SU-DHL-6 (cell line): ENCODE data around the gene ZNF792.

Experiments
- H2AFZ ChIP-seq: fragments of 200-600 bp; sonication (generic); 2 replicates; pipeline ENCODE4 v1.6.1; 2014; ENCODE audit warnings: low read depth, mild to moderate bottlenecking, moderate library complexity, mixed read lengths, antibody characterized with exemption, low read length; ENCODE audit not compliant: severe bottlenecking
- H3F3A ChIP-seq: fragments of 200-600 bp; shearing (Covaris generic); 2 replicates; pipeline ENCODE4 v1.6.0; 2016; ENCODE audit warnings: antibody characterized with exemption, mild to moderate bottlenecking; ENCODE audit not compliant: insufficient read depth
- H3K27ac ChIP-seq: fragments of 200-600 bp; sonication (generic); 2 replicates; pipeline ENCODE4 v1.5.1; 2016; ENCODE audit warnings: low read depth, mild to moderate bottlenecking, low read length, moderate library complexity, mixed read lengths
- H3K27me3 ChIP-seq: fragments of 200-600 bp; sonication (generic), shearing (Covaris generic); 2 replicates; pipeline ENCODE4 v1.6.0; 2014; ENCODE audit warnings: mild to moderate bottlenecking, low read length
- H3K36me3 ChIP-seq: fragments of 200-600 bp; sonication (generic); 2 replicates; pipeline ENCODE4 v1.6.1; 2014; ENCODE audit warnings: mild to moderate bottlenecking, low read length, mixed read lengths
- H3K4me2 ChIP-seq: fragments of 300-600, 200-600 bp; shearing (Covaris generic), sonication (generic); 2 replicates; pipeline ENCODE4 v1.6.0; 2014; ENCODE audit warnings: low read length, low read depth, mild to moderate bottlenecking; ENCODE audit not compliant: poor library complexity, severe bottlenecking
- H3K4me3 ChIP-seq: fragments of 200-600 bp; sonication (generic); 2 replicates; pipeline ENCODE4 v1.5.1; 2014; ENCODE audit warnings: antibody characterized with exemption, low read length, mild to moderate bottlenecking, mixed read lengths; ENCODE audit not compliant: insufficient read depth, poor library complexity, severe bottlenecking
- H3K79me2 ChIP-seq: fragments of 200-600 bp; sonication (generic); 2 replicates; pipeline ENCODE4 v1.6.1; 2014; ENCODE audit warnings: mild to moderate bottlenecking, low read length, moderate library complexity; ENCODE audit not compliant: insufficient read depth
- H3K9ac ChIP-seq: fragments of 200-600 bp; sonication (generic); 2 replicates; pipeline ENCODE4 v1.7.0; 2014; ENCODE audit warnings: mild to moderate bottlenecking, low read length
- H3K9me2 ChIP-seq: fragments of 200-600 bp; sonication (generic); replicated peaks from 2 replicates; pipeline ENCODE4 v1.6.1; 2014; ENCODE audit warnings: low read length; ENCODE audit not compliant: insufficient read depth
- H3K9me3 ChIP-seq: fragments of 200-600 bp; sonication (generic); 2 replicates; pipeline ENCODE4 v1.6.1; 2014; ENCODE audit warnings: low read length, mixed read lengths; ENCODE audit not compliant: insufficient read depth
- H4K20me1 ChIP-seq: fragments of 200-600 bp; sonication (generic); 2 replicates; pipeline ENCODE4 v1.6.1; 2014; ENCODE audit warnings: low read depth, mild to moderate bottlenecking, antibody characterized with exemption, low read length, moderate library complexity, mixed read lengths
- EZH2phosphoT487 ChIP-seq: fragments of 200-600 bp; sonication (generic), shearing (Covaris generic); conservative IDR thresholded peaks from 2 replicates; pipeline ENCODE4 v1.6.1; 2018; ENCODE audit warnings: mild to moderate bottlenecking, antibody characterized with exemption, low read length, moderate library complexity, mixed read lengths
- TF ChIP-seq, protein P1 (sequence below): fragments of 200-600 bp; sonication (generic); IDR thresholded peaks from one replicate; pipeline ENCODE4 v1.5.1; 2017; ENCODE audit warnings: antibody characterized with exemption, mild to moderate bottlenecking, low read length, moderate library complexity; ENCODE audit not compliant: insufficient read depth, poor library complexity, severe bottlenecking

The ZNF792 gene

DNA sequence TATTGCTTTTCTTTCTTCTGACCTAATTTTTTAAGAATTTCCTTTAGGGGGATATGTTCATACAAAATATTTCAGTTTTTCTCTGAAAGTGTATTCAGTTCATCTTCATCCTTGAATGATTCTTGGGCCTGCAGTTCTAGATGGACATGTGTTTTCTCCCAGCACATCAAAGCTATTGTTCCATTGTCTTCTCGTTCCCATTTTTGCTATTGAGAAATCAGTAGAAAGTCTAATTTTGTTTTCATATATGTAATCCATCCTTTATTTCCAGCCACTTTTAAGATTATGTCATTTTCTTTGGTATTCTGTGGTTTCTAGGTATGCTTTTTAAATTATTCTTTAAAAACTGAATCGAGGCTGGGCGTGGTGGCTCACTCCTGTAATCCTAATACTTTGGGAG lies 20.3 kb upstream of the ZNF792 start:
- no peaks in the 10 kb centered on the region for H3K27me3 ChIP-seq
- TF ChIP-seq EZH2phosphoT487, result no peak
- TF ChIP-seq, protein P1, sequence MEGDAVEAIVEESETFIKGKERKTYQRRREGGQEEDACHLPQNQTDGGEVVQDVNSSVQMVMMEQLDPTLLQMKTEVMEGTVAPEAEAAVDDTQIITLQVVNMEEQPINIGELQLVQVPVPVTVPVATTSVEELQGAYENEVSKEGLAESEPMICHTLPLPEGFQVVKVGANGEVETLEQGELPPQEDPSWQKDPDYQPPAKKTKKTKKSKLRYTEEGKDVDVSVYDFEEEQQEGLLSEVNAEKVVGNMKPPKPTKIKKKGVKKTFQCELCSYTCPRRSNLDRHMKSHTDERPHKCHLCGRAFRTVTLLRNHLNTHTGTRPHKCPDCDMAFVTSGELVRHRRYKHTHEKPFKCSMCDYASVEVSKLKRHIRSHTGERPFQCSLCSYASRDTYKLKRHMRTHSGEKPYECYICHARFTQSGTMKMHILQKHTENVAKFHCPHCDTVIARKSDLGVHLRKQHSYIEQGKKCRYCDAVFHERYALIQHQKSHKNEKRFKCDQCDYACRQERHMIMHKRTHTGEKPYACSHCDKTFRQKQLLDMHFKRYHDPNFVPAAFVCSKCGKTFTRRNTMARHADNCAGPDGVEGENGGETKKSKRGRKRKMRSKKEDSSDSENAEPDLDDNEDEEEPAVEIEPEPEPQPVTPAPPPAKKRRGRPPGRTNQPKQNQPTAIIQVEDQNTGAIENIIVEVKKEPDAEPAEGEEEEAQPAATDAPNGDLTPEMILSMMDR, result no peak
- no peak overlapping the region for H3K27ac ChIP-seq
- no peaks in the 10 kb centered on the region for H3K36me3 ChIP-seq
- H4K20me1 ChIP-seq, result no peaks in the 10 kb centered on the region
- H3K4me3 ChIP-seq, result no peak overlapping the region
- H3K9me2 ChIP-seq, result no peaks in the 10 kb centered on the region
- H3K9ac ChIP-seq, result no peak overlapping the region
- no peak overlapping the region for H2AFZ ChIP-seq
- H3K4me2 ChIP-seq, result no peak overlapping the region
- H3F3A ChIP-seq, result no peaks in the 10 kb centered on the region
- no peaks in the 10 kb centered on the region for H3K79me2 ChIP-seq
- H3K9me3 ChIP-seq, result no peaks in the 10 kb centered on the region

DNA sequence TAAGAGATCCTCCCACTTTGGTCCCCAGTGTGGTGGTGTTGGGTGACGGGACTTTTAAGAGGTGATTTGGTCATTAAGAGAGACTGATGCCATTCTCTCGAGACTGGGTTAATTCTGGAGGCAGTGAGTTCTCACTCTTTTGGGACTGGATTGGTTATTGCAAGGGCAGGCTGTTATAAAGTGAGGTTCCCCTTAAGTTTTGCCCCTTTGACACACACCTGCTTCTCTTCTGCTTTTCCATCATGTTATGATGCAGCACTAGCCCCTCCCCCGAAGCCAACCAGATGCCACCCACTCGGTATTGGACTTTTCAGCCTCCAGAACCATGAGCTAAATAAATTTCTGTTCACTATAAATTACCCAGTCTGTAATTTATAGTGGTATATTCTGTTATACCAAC lies 19.8 kb upstream of the ZNF792 start:
- Histone ChIP-seq H3K36me3 (no peaks in the 10 kb centered on the region), H2AFZ (no peak overlapping the region)

DNA sequence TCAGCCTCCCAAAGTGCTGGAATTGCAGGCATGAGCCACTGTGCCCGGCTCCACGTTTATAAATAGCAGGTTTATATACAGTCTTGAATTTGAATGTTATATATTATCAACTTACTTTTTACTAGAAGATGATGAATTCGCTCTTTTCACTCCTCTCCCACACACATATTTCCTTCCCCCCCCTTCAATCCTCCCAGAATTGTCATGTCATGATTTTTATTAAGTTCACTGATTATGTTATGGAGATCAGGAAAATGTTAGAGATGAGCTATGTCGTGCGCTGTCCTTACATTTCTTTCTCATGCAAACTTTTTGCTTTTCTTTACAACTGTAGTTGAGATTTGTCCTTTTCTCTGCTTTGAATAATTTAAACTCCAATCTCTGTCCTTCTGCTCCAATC lies 18.2 kb upstream of the ZNF792 start:
- Histone ChIP-seq H4K20me1 (no peaks in the 10 kb centered on the region), H3K9ac (no peak overlapping the region), H3K4me2 (no peak overlapping the region), H3K27ac (no peak overlapping the region), H3K4me3 (no peak overlapping the region), H3K36me3 (no peaks in the 10 kb centered on the region), H2AFZ (no peak overlapping the region), H3F3A (no peaks in the 10 kb centered on the region), H3K27me3 (no peaks in the 10 kb centered on the region), H3K9me2 (no peaks in the 10 kb centered on the region), H3K79me2 (no peaks in the 10 kb centered on the region), H3K9me3 (no peaks in the 10 kb centered on the region)
- TF ChIP-seq EZH2phosphoT487, result no peak
- TF ChIP-seq, protein P1, result no peak

More for the DNA sequence above, 19.8 kb upstream of the ZNF792 start:
- H3K4me2 ChIP-seq, result no peak overlapping the region
- H3K79me2 ChIP-seq, result no peaks in the 10 kb centered on the region
- no peak overlapping the region for H3K9ac ChIP-seq
- no peak for TF ChIP-seq EZH2phosphoT487
- TF ChIP-seq, protein P1, result no peak
- H3K9me2 ChIP-seq, result no peaks in the 10 kb centered on the region
- no peaks in the 10 kb centered on the region for H4K20me1 ChIP-seq
- no peaks in the 10 kb centered on the region for H3K27me3 ChIP-seq
- no peak overlapping the region for H3K4me3 ChIP-seq
- no peaks in the 10 kb centered on the region for H3K9me3 ChIP-seq
- H3K27ac ChIP-seq, result no peak overlapping the region
- H3F3A ChIP-seq, result no peaks in the 10 kb centered on the region
